CD14-positive monocyte (primary cell): ENCODE measurements around the gene RUBCN. TPM values are rescaled to one million over a fixed set of nuclear protein-coding genes. Genes with fewer than 3 reads are reported as not detected.

Source experiments
- DNase-seq, 3 donors: peaks; one replicate each; pipeline ENCODE4 v3.0.0-alpha.2; 2011 to 2022
- H2AFZ ChIP-seq: 2 replicates; pipeline ENCODE4 v1.6.0; 2012; ENCODE audit warnings: mild to moderate bottlenecking, low read depth, low read length, inconsistent platforms; ENCODE audit not compliant: insufficient read depth, poor library complexity, severe bottlenecking
- H3K27ac ChIP-seq, 2 donors: 1 replicate in 1 of 2; 2 replicates in 1 of 2; pipeline ENCODE4 v1.5.1; 2012 to 2013; ENCODE audit warnings: low read length in 2 of 2, control low read depth in 1 of 2, inconsistent platforms in 1 of 2, low read depth in 1 of 2, mild to moderate bottlenecking in 1 of 2
- H3K27me3 ChIP-seq, 2 donors: one replicate each; pipeline versions ENCODE4 v1.6.0 to v1.6.1; 2011 to 2013; ENCODE audit warnings: low read length in 2 of 2; ENCODE audit not compliant: control insufficient read depth in 2 of 2, insufficient read depth in 2 of 2
- H3K36me3 ChIP-seq, 2 donors: replicated peaks in 1 of 2; 1 replicate in 1 of 2; 2 replicates in 1 of 2; pipeline versions ENCODE4 v1.5.1 to v1.6.1; 2012 to 2013; ENCODE audit warnings: low read length in 2 of 2, control low read depth in 1 of 2, inconsistent platforms in 1 of 2, mild to moderate bottlenecking in 1 of 2; ENCODE audit not compliant: insufficient read depth in 2 of 2, control insufficient read depth in 1 of 2
- H3K4me1 ChIP-seq, 2 donors: 1 replicate in 1 of 2; 2 replicates in 1 of 2; pipeline versions ENCODE4 v1.5.1 to v1.6.1; 2012 to 2013; ENCODE audit warnings: low read length in 2 of 2, control low read depth in 1 of 2, inconsistent platforms in 1 of 2, mild to moderate bottlenecking in 1 of 2, moderate library complexity in 1 of 2; ENCODE audit not compliant: insufficient read depth in 2 of 2, control insufficient read depth in 1 of 2
- H3K4me2 ChIP-seq: replicated peaks from 2 replicates; pipeline ENCODE3; 2012; ENCODE audit warnings: low read length, moderate library complexity, mild to moderate bottlenecking; ENCODE audit not compliant: poor library complexity, severe bottlenecking; ENCODE audit errors: extremely low read depth
- H3K4me3 ChIP-seq, 3 experiments: fragments of 200-600 bp in 1 of 3; sonication (generic) in 1 of 3; replicated peaks in 1 of 3; 1 replicate in 2 of 3; 2 replicates in 1 of 3; pipeline ENCODE4 v1.5.1; 2011 to 2013; ENCODE audit warnings: low read length in 3 of 3, mild to moderate bottlenecking in 3 of 3, control low read depth in 2 of 3, low read depth in 2 of 3, inconsistent platforms in 1 of 3, moderate library complexity in 1 of 3
- H3K79me2 ChIP-seq: 2 replicates; pipeline ENCODE4 v1.6.0; 2012; ENCODE audit warnings: mild to moderate bottlenecking, control low read depth, inconsistent platforms, low read length, moderate library complexity; ENCODE audit not compliant: insufficient read depth
- H3K9ac ChIP-seq: 2 replicates; pipeline ENCODE4 v1.6.0; 2017; ENCODE audit warnings: low read length, mild to moderate bottlenecking; ENCODE audit not compliant: insufficient read depth, poor library complexity, severe bottlenecking
- H3K9me3 ChIP-seq, 2 donors: replicated peaks in 1 of 2; 1 replicate in 1 of 2; 2 replicates in 1 of 2; pipeline versions ENCODE4 v1.5.1 to v1.6.1; 2012 to 2013; ENCODE audit warnings: low read length in 2 of 2, control low read depth in 1 of 2; ENCODE audit not compliant: control insufficient read depth in 1 of 2, insufficient read depth in 1 of 2
- H4K20me1 ChIP-seq: 2 replicates; pipeline ENCODE4 v1.6.0; 2012; ENCODE audit warnings: mild to moderate bottlenecking, low read length, control low read depth, moderate library complexity; ENCODE audit not compliant: insufficient read depth
- H3K27ac Mint-ChIP-seq, 7 donors: one replicate each; pipeline ENCODE4 v1.8.0; 2020; ENCODE audit warnings: mild to moderate bottlenecking in 7 of 7, mixed read lengths in 7 of 7, moderate library complexity in 6 of 7, inconsistent platforms in 2 of 7
- H3K27me3 Mint-ChIP-seq, 3 donors: one replicate each; pipeline ENCODE4 v1.8.0; 2021 to 2022; ENCODE audit warnings: low read depth in 3 of 3, mild to moderate bottlenecking in 3 of 3, mixed read lengths in 3 of 3, moderate library complexity in 3 of 3, inconsistent platforms in 1 of 3
- H3K36me3 Mint-ChIP-seq, 2 donors: one replicate each; pipeline ENCODE4 v1.8.0; 2020; ENCODE audit warnings: mixed read lengths in 2 of 2, inconsistent platforms in 1 of 2, mild to moderate bottlenecking in 1 of 2
- H3K4me1 Mint-ChIP-seq: one replicate; pipeline ENCODE4 v1.8.0; 2020; ENCODE audit warnings: mild to moderate bottlenecking, mixed read lengths
- H3K4me3 Mint-ChIP-seq, 2 donors: one replicate each; pipeline ENCODE4 v1.8.0; 2020; ENCODE audit warnings: mild to moderate bottlenecking in 2 of 2, mixed read lengths in 2 of 2, moderate library complexity in 1 of 2
- H3K9me3 Mint-ChIP-seq, 7 donors: one replicate each; pipeline ENCODE4 v1.8.0; 2020 to 2022; ENCODE audit warnings: mixed read lengths in 7 of 7, mild to moderate bottlenecking in 6 of 7, moderate library complexity in 6 of 7, inconsistent platforms in 2 of 7
- CTCF ChIP-seq: fragments of 200-600 bp; IDR thresholded peaks from one replicate; pipeline ENCODE4 v1.8.0; 2022; ENCODE audit warnings: antibody characterized with exemption, mild to moderate bottlenecking
- WGBS: methylation state at CpG from one replicate; pipeline ENCODE4 v1.1.5; 2013; ENCODE audit warnings: missing lambda C conversion rate; ENCODE audit not compliant: insufficient coverage; 5-methylcytosine and 5-hydroxymethylcytosine counted together
- intact Hi-C, 2 donors: fragments of 100-400 bp; cut with micrococcal nuclease; formaldehyde crosslinking; loops; one replicate each; pipeline versions ENCODE4 v1.15.0 to v1.15.1; 2023
- polyA minus RNA-seq: library from RNA; depleted of rRNA, polyadenylated mRNA; stranded (reverse); fragments of >200 nt; gene quantifications from 2 replicates; pipeline ENCODE4 v1.2.3, GENCODE V29; 2012
- polyA plus RNA-seq, 3 donors: library from polyadenylated mRNA; depleted of rRNA in 1 of 3; unstranded in 2 of 3; stranded (reverse) in 1 of 3; fragments of 300-500 nt in 2 of 3; fragments of >200 nt in 1 of 3; fragmentation: Illumina TruSeq in 2 of 3; gene quantifications; 1 replicate in 2 of 3; 2 replicates in 1 of 3; pipeline ENCODE4 v1.2.3, GENCODE V29; 2012 to 2021
- total RNA-seq, 12 experiments: library from RNA in 1 of 12; stranded (reverse) in 1 of 12; fragments of 120-200 nt in 1 of 12; gene quantifications; one replicate each; pipeline ENCODE4 v1.2.4 and lab custom pipeline; 2013 to 2026; ENCODE audit warnings: mixed read lengths in 6 of 12, inconsistent platforms in 1 of 12

Gene RUBCN
- total RNA-seq (2013), result 19.4 TPM
- 10 to 100 TPM in 2 of 3 donors, 1 to 10 TPM in 1; 8.6 to 37.9 (median 13.5) TPM for polyA plus RNA-seq
- 26.3 and 42.0 TPM in 2 replicates for polyA minus RNA-seq
- 23.6 to 69.9 (median 37.9) reads per million in 11 experiments for total RNA-seq (lab: John Stamatoyannopoulos, UW)

GRCh38 chr3:197736491-197737318 lies at the start of gene RUBCN:
Gene RUBCN (minus strand): TSS chr3:197736904. CDS start chr3:197736719, 185 bp downstream.
- no peaks in the 10 kb centered on the region for H3K27me3 ChIP-seq
- intact Hi-C loops, result loop anchor here in 1 of 2 donors (2.0 kb wide), 1 partner anchor 14 kb away; no protein-coding TSS in a partner anchor
- peaks cover 28% of the 10 kb centered on the region for H4K20me1 ChIP-seq
- H3K4me2 ChIP-seq, result peak within 1 kb of the TSS; percentile 98
- H3K4me3 Mint-ChIP-seq, result peak within 1 kb of the TSS; percentile 94 to 99
- WGBS, result under 1% methylated on average over 87 of the region's 92 CpGs
- H3K36me3 ChIP-seq, result peaks cover 0 to 3% of the 10 kb centered on the region in 2 donors
- TF ChIP-seq CTCF, result no peak
- H3K9me3 ChIP-seq, result no peaks in the 10 kb centered on the region
- H3K4me1 ChIP-seq, result peaks cover 28 to 33% of the 10 kb centered on the region in 2 donors
- peaks cover 6 to 7% of the 10 kb centered on the region in 2 donors for H3K36me3 Mint-ChIP-seq
- peak within 1 kb of the TSS; percentile 76 to 94 (median 83) for H3K4me3 ChIP-seq
- peaks cover 2 to 6% (median 2%) of the 10 kb centered on the region in 3 donors for H3K27me3 Mint-ChIP-seq
- peak within 1 kb of the TSS; percentile 79 to 82 for H3K27ac ChIP-seq
- H3K27ac Mint-ChIP-seq, result peak within 1 kb of the TSS; percentile 89 to 96 (median 91)
- peaks cover 32% of the 10 kb centered on the region for H3K4me1 Mint-ChIP-seq
- DNase-seq, result peak; percentile 92 to 93 (median 92)
- peaks cover 46% of the 10 kb centered on the region for H3K79me2 ChIP-seq
- H3K9ac ChIP-seq, result peak within 1 kb of the TSS; percentile 81
- H2AFZ ChIP-seq, result peak within 1 kb of the TSS; percentile 99
- H3K9me3 Mint-ChIP-seq, result no peaks in the 10 kb centered on the region

- H4K20me1 ChIP-seq, result no peaks in the 10 kb centered on the region
- Mint-ChIP-seq H3K9me3 (peaks cover 0 to 2% (median 0%) of the 10 kb centered on the region in 7 donors), H3K36me3 (peaks cover 32 to 43% of the 10 kb centered on the region in 2 donors), H3K4me3 (no peak overlapping the region), H3K4me1 (no peaks in the 10 kb centered on the region), H3K27ac (peak overlapping the region in 1 of 7 donors; percentile 50), H3K27me3 (no peaks in the 10 kb centered on the region)
- no peak overlapping the region for H3K27ac ChIP-seq
- no peak for TF ChIP-seq CTCF
- peaks cover 43 to 65% of the 10 kb centered on the region in 2 donors for H3K36me3 ChIP-seq
- no peaks in the 10 kb centered on the region for H3K9me3 ChIP-seq
- no peaks in the 10 kb centered on the region for H3K27me3 ChIP-seq
- H3K79me2 ChIP-seq, result no peaks in the 10 kb centered on the region
- no peak overlapping the region for H3K4me2 ChIP-seq
- no peak for DNase-seq
- no peak overlapping the region for H2AFZ ChIP-seq
- intact Hi-C loops, result no loop called here
- 83% methylated on average over 1 of the region's 7 CpGs for WGBS
- H3K4me1 ChIP-seq, result no peaks in the 10 kb centered on the region
- H3K4me3 ChIP-seq, result no peak overlapping the region
- H3K9ac ChIP-seq, result no peak overlapping the region
Measured at GRCh38 chr3:197784019-197784585, 47.4 kb upstream of the RUBCN start.
